Heart right ventricle (tissue), 16 donors: Measurements from ENCODE around the gene TNFRSF17. TPM values are rescaled to one million over a fixed set of nuclear protein-coding genes. Genes with fewer than 3 reads are reported as not detected.

ENCODE experiments used
- ATAC-seq, 8 donors: fragments of 200-7000 bp; cut with Tn5 transposase; one replicate each; pipeline ENCODE4 v1.9.1; 2020; ENCODE audit warnings: mild to moderate bottlenecking in 8 of 8, moderate library complexity in 8 of 8, moderate number of reproducible peaks in 1 of 8
- DNase-seq, 2 donors: peaks; one replicate each; pipeline ENCODE4 v3.0.0-alpha.2; 2020
- H3K27ac ChIP-seq, 10 donors: fragments of 200-600 bp; sonication (generic) in 2 of 10; one replicate each; pipeline versions ENCODE4 v1.5.0 to v1.8.0; 2020 to 2022; ENCODE audit warnings: mild to moderate bottlenecking in 3 of 10
- H3K27me3 ChIP-seq, 7 donors: fragments of 200-600 bp; one replicate each; pipeline ENCODE4 v1.8.0; 2021 to 2022; ENCODE audit warnings: mild to moderate bottlenecking in 2 of 7
- H3K36me3 ChIP-seq, 9 donors: fragments of 200-600 bp; sonication (generic) in 1 of 9; one replicate each; pipeline versions ENCODE4 v1.5.0 to v1.8.0; 2020 to 2022; ENCODE audit warnings: mild to moderate bottlenecking in 2 of 9
- H3K4me1 ChIP-seq, 9 donors: fragments of 200-600 bp; sonication (generic) in 1 of 9; one replicate each; pipeline versions ENCODE4 v1.5.0 to v1.8.0; 2020 to 2022; ENCODE audit warnings: mild to moderate bottlenecking in 4 of 9
- H3K4me3 ChIP-seq, 10 donors: fragments of 200-600 bp; sonication (generic) in 2 of 10; one replicate each; pipeline versions ENCODE4 v1.5.0 to v1.8.0; 2020 to 2022; ENCODE audit warnings: mild to moderate bottlenecking in 7 of 10, moderate library complexity in 2 of 10
- H3K9me3 ChIP-seq, 11 donors: fragments of 200-600 bp in 10 of 11; sonication (generic) in 2 of 11; one replicate each; pipeline versions ENCODE4 v1.5.0 to v1.8.0; 2013 to 2022; ENCODE audit warnings: mild to moderate bottlenecking in 2 of 11, control low read depth in 1 of 11, moderate library complexity in 1 of 11
- WGBS, 2 donors: extraction: QIAGEN DNeasy Blood & Tissue Kit; methylation state at CpG; one replicate each; pipeline ENCODE4 v1.1.7; 2013; ENCODE audit warnings: inconsistent platforms in 1 of 2; 5-methylcytosine and 5-hydroxymethylcytosine counted together
- intact Hi-C, 10 donors: fragments of 100-400 bp; cut with DNase I; formaldehyde crosslinking; loops; one replicate each; pipeline versions ENCODE4 v1.11.1 to v1.14.2; 2022
- polyA plus RNA-seq, 2 donors: library from polyadenylated mRNA; stranded (reverse); fragments of 200-250 nt; gene quantifications; one replicate each; pipeline ENCODE4 v1.2.3, GENCODE V29; 2013
- total RNA-seq, 10 donors: library from RNA; stranded (reverse); fragmentation: NEBNext Ultra II Directional in 3 of 10; extraction: Animal tissue kit (Norgen Biotek cat#: 25700) in 3 of 10; gene quantifications; one replicate each; pipeline versions ENCODE4 v1.2.1 to v1.2.4, GENCODE V29; 2021 to 2023
- TF ChIP-seq, protein P1 (sequence below), 9 donors: fragments of 200-600 bp; sonication (generic) in 2 of 9; IDR thresholded peaks; one replicate each; pipeline versions ENCODE4 v1.5.0 to v1.8.0; 2021 to 2022; ENCODE audit warnings: antibody characterized with exemption in 9 of 9, mild to moderate bottlenecking in 5 of 9, moderate library complexity in 1 of 9
- donor health status: Arrhythmogenic right ventricular cardiomyopathy.
- donor health status: ischemic (EF 13 %, LVEDD 7.1; RV severe dilation, severe dysfunction).
- donor health status: healthy with polysubstance abuse.
- donor health status: DM: no; HTN: yes; CAD: no.
- donor health status: DM: no; HTN: no; CAD: no.
- donor health status: ischemic (EF 25% LVEDD 6.9; RV normal size, moderate dysfunction).
- donor health status: ischemic (EF 25% LVEDD 5.7; RV mildly dilated, moderate dysfunction).
- donor health status: healthy.
- donor health status: DM: yes; HTN: yes; CAD: no.
- donor health status: Ischemic cardiomyopathy.
- donor health status: ischemic (EF 35%, LVEDD 5.7; RV mildly dilated, moderate dysfunction).
- donor health status: nonischemic (EF 11% LVEDD 7.7; RV severe dilation, severe dysfunction).
- donor health status: DM: yes; HTN: yes; CAD: no.
- donor health status: PGD.
- donor health status: ischemic (EF 29% LVEDD 5.4; RV normal size, mild dysfunction).
- donor health status: nonischemic (EF 23%, LVEDD 6.1; RV moderate dilation, normal function).

Gene TNFRSF17
- total and polyA plus RNA-seq, 12 donors: not detected

GRCh38 chr16:12009922-12010321, 44.9 kb downstream of the TNFRSF17 start:
- WGBS, 2 donors: 95 to 98% methylated on average over 2 of the region's 2 CpGs
- no peak overlapping the region for H3K4me3 ChIP-seq
- TF ChIP-seq, protein P1, sequence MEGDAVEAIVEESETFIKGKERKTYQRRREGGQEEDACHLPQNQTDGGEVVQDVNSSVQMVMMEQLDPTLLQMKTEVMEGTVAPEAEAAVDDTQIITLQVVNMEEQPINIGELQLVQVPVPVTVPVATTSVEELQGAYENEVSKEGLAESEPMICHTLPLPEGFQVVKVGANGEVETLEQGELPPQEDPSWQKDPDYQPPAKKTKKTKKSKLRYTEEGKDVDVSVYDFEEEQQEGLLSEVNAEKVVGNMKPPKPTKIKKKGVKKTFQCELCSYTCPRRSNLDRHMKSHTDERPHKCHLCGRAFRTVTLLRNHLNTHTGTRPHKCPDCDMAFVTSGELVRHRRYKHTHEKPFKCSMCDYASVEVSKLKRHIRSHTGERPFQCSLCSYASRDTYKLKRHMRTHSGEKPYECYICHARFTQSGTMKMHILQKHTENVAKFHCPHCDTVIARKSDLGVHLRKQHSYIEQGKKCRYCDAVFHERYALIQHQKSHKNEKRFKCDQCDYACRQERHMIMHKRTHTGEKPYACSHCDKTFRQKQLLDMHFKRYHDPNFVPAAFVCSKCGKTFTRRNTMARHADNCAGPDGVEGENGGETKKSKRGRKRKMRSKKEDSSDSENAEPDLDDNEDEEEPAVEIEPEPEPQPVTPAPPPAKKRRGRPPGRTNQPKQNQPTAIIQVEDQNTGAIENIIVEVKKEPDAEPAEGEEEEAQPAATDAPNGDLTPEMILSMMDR (IDR thresholded peaks at IDR 0.05): no peak
- H3K4me1 ChIP-seq: peaks cover 0 to 21% (median 3%) of the 10 kb centered on the region in 9 donors
- H3K9me3 ChIP-seq: no peaks in the 10 kb centered on the region
- H3K36me3 ChIP-seq: peaks cover 0 to 17% (median 0%) of the 10 kb centered on the region in 9 donors
- peak overlapping the region in 4 of 10 donors; percentile 10 to 69 (median 42) for H3K27ac ChIP-seq
- DNase-seq (no peak), ATAC-seq (no peak)
- intact Hi-C loops: no loop called here
- H3K27me3 ChIP-seq: no peaks in the 10 kb centered on the region

GRCh38 chr16:12010388-12011251, 45.6 kb downstream of the TNFRSF17 start:
- TF ChIP-seq, protein P1 (IDR thresholded peaks at IDR 0.05): no peak
- DNase-seq (no peak), ATAC-seq (peak in 5 of 8 donors; percentile 29 to 64 (median 58))
- Histone ChIP-seq H3K9me3 (no peaks in the 10 kb centered on the region), H3K27ac (peak overlapping the region in 7 of 10 donors; percentile 5 to 69 (median 41)), H3K27me3 (no peaks in the 10 kb centered on the region), H3K36me3 (peaks cover 0 to 16% (median 0%) of the 10 kb centered on the region in 9 donors), H3K4me3 (peak overlapping the region in 2 of 10 donors; percentile 12), H3K4me1 (peaks cover 0 to 21% (median 3%) of the 10 kb centered on the region in 9 donors)
- 63 to 72% methylated on average over 13 of the region's 13 CpGs for WGBS, 2 donors
- intact Hi-C loops: no loop called here

DNA sequence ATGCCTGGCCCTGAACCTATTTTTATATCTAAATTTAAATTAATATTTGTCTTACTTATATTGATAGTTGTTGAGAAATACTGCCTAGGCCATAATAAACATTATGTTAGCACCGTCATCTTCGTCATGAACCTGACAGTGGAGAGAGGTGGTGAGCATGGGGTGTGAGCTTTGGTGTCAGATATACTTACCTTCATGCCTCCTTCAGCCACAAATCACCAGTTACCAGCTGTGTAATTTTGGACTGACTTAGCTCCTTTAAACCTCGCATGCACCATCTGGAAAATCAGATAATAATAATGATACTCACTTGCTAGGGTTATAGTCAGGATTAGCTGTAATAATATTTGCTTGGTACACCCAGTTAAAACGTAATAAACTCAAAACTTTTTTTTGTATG, 46.6 kb downstream of the TNFRSF17 start:
- Histone ChIP-seq H3K27ac (peak overlapping the region in 6 of 10 donors; percentile 5 to 69 (median 42)), H3K36me3 (peaks cover 0 to 11% (median 0%) of the 10 kb centered on the region in 9 donors), H3K27me3 (no peaks in the 10 kb centered on the region), H3K4me1 (peaks cover 0 to 21% (median 4%) of the 10 kb centered on the region in 9 donors), H3K9me3 (no peaks in the 10 kb centered on the region), H3K4me3 (no peak overlapping the region)
- intact Hi-C loops: no loop called here
- TF ChIP-seq, protein P1 (IDR thresholded peaks at IDR 0.05): no peak
- WGBS, 2 donors: 92 to 97% methylated on average over 4 of the region's 4 CpGs
- DNase-seq (no peak), ATAC-seq (no peak)

GRCh38 chr16:12016291-12016947, 51.4 kb downstream of the TNFRSF17 start:
- no peaks in the 10 kb centered on the region for H3K9me3 ChIP-seq
- DNase-seq (no peak), ATAC-seq (no peak)
- peaks cover 0 to 5% (median under 1%) of the 10 kb centered on the region in 9 donors for H3K4me1 ChIP-seq
- 79 to 80% methylated on average over 4 of the region's 4 CpGs for WGBS, 2 donors
- peaks cover 0 to 3% (median 0%) of the 10 kb centered on the region in 9 donors for H3K36me3 ChIP-seq
- TF ChIP-seq, protein P1 (IDR thresholded peaks at IDR 0.05): no peak
- H3K27me3 ChIP-seq: no peaks in the 10 kb centered on the region
- H3K4me3 ChIP-seq: no peak overlapping the region
- intact Hi-C loops: no loop called here
- H3K27ac ChIP-seq: no peak overlapping the region
